ENCODE measurements around the gene VWCE.
A peak's percentile ranks its signal among the peaks of the same experiment; 100 is the strongest.
"Not testable (repeated sequence)": the region's sequence is repeated elsewhere in the genome, so short reads cannot be mapped to it uniquely, and the experiment has no call there.

VWCE gene

DNA sequence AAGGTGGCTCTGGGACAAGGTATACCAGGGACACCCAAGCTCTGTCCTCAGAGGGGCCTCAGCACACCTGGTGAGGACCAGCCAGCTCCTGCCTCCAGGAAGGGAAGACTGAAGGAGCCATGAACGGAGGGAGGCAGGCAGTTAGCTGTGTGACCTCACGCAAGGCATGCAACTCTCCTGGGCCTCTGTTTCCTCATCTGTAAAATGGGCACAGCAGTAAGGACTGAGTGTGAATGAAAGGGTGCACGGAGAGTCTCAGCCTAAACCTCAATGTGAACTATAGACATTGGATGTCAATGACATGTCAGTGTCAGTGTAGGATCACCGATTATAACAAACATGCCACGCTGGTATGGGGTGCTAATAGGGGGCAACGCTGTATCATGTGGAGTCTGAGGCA is 35.8 kb downstream of the VWCE start:
- H3K4me3 Mint-ChIP-seq = no peak overlapping the region

GRCh38 chr11:61258546-61258945 is 36.6 kb downstream of the VWCE start:
- no peak overlapping the region for H3K27ac Mint-ChIP-seq
- no peak overlapping the region for H3K4me3 Mint-ChIP-seq
- H3K27me3 Mint-ChIP-seq (ENCODE audit: low read depth) = no peaks in the 10 kb centered on the region
- TF ChIP-seq, protein P1, sequence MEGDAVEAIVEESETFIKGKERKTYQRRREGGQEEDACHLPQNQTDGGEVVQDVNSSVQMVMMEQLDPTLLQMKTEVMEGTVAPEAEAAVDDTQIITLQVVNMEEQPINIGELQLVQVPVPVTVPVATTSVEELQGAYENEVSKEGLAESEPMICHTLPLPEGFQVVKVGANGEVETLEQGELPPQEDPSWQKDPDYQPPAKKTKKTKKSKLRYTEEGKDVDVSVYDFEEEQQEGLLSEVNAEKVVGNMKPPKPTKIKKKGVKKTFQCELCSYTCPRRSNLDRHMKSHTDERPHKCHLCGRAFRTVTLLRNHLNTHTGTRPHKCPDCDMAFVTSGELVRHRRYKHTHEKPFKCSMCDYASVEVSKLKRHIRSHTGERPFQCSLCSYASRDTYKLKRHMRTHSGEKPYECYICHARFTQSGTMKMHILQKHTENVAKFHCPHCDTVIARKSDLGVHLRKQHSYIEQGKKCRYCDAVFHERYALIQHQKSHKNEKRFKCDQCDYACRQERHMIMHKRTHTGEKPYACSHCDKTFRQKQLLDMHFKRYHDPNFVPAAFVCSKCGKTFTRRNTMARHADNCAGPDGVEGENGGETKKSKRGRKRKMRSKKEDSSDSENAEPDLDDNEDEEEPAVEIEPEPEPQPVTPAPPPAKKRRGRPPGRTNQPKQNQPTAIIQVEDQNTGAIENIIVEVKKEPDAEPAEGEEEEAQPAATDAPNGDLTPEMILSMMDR (IDR thresholded peaks at IDR 0.05; ENCODE audit: unreplicated experiment in 3 of 3) = no peak
- peaks cover 4% of the 10 kb centered on the region for H3K36me3 Mint-ChIP-seq (ENCODE audit: low read depth)
- H3K9me3 Mint-ChIP-seq = no peaks in the 10 kb centered on the region
- no peaks in the 10 kb centered on the region for H3K4me1 Mint-ChIP-seq

More for the DNA sequence above, 35.8 kb downstream of the VWCE start:
- Mint-ChIP-seq H3K36me3 (ENCODE audit: low read depth) (peaks cover 6% of the 10 kb centered on the region), H3K4me1 (no peaks in the 10 kb centered on the region), H3K9me3 (no peaks in the 10 kb centered on the region), H3K27me3 (ENCODE audit: low read depth) (no peaks in the 10 kb centered on the region), H3K27ac (no peak overlapping the region)
- TF ChIP-seq, protein P1 (IDR thresholded peaks at IDR 0.05; ENCODE audit: unreplicated experiment in 3 of 3) = no peak

DNA sequence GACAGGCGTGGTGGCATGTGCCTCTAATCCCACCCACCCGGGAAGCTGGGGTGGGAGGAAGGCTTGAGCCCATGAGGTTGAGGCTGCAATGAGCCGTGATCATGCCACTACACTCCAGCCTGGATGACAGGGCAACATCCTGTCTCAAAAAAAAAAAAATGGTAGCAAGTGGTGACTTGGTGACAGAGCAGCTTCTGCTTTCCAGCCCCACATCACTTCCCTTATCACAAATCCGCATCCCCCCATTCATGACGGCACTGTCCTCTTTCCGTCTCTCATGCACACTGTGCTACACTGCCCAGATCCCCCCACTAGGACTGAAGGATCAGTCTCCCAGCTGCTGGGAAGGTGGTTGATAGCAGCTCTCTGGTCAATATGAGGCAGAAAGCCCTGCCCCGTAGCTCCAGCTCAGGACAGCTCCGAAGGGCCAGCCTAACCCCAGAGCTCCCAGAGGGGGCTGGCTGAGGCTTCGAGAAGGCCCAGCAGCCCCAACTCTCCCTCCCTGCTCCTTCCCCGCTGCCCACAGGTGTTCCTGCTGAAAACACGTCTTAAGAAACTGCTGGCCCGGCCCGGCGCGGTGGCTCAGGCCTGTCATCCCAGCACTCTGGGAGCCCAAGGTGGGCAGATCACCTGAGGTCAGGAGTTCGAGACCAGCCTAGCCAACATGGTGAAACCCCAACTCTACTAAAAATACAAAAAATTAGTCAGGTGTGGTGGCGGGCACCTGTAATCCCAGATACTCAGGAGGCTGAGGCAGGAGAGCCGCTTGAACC is 38.2 kb downstream of the VWCE start:
- H3K4me1 Mint-ChIP-seq = no peaks in the 10 kb centered on the region
- H3K4me3 Mint-ChIP-seq = no peak overlapping the region
- no peaks in the 10 kb centered on the region for H3K36me3 Mint-ChIP-seq (ENCODE audit: low read depth)
- no peaks in the 10 kb centered on the region for H3K27me3 Mint-ChIP-seq (ENCODE audit: low read depth)
- TF ChIP-seq, protein P1 (IDR thresholded peaks at IDR 0.05; ENCODE audit: unreplicated experiment in 3 of 3) = no peak
- H3K9me3 Mint-ChIP-seq = no peaks in the 10 kb centered on the region
- no peak overlapping the region for H3K27ac Mint-ChIP-seq

DNA sequence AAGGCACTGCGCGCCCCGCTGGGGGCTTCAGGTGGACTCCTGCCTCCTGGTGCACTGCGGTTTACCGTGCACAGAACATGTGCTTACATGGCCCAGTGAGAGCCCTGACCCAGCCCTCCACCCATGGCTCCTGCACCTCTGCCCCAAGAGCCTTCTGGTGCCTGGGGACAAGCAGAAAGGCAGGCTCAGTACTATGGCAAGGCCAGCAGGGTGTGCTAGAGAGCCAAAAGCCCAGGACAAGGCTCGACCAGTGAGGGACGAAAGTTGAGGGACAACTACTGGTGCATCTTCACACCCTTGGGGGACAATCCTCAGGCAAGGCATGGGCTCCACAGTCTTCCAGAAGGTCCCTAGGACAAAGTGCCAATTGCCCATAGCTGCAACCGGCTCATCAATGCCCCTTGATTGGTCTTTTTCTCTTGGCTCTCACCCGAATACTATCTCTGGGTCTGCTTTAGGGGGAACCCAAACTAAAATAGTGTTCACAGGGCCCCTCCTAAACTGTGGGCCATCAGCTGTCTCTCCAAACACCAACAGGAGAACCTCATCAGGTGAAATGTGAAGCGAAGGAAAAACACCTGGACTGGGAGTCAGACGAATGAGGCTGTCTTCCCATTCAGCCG is 40.6 kb downstream of the VWCE start:
- H3K9me3 Mint-ChIP-seq = no peaks in the 10 kb centered on the region
- H3K36me3 Mint-ChIP-seq (ENCODE audit: low read depth) = no peaks in the 10 kb centered on the region
- no peaks in the 10 kb centered on the region for H3K27me3 Mint-ChIP-seq (ENCODE audit: low read depth)
- H3K27ac Mint-ChIP-seq = no peak overlapping the region
- peaks cover 13% of the 10 kb centered on the region for H3K4me1 Mint-ChIP-seq
- no peak overlapping the region for H3K4me3 Mint-ChIP-seq
- TF ChIP-seq, protein P1 (IDR thresholded peaks at IDR 0.05; ENCODE audit: unreplicated experiment in 3 of 3) = peak; percentile 57 to 75 (median 68)

GRCh38 chr11:61252332-61252731 is 42.8 kb downstream of the VWCE start:
- not testable (repeated sequence) for H3K4me3 Mint-ChIP-seq; H3K27me3 Mint-ChIP-seq (ENCODE audit: low read depth); H3K27ac Mint-ChIP-seq; H3K36me3 Mint-ChIP-seq (ENCODE audit: low read depth); H3K9me3 Mint-ChIP-seq
- peaks cover 19% of the 10 kb centered on the region for H3K4me1 Mint-ChIP-seq

DNA sequence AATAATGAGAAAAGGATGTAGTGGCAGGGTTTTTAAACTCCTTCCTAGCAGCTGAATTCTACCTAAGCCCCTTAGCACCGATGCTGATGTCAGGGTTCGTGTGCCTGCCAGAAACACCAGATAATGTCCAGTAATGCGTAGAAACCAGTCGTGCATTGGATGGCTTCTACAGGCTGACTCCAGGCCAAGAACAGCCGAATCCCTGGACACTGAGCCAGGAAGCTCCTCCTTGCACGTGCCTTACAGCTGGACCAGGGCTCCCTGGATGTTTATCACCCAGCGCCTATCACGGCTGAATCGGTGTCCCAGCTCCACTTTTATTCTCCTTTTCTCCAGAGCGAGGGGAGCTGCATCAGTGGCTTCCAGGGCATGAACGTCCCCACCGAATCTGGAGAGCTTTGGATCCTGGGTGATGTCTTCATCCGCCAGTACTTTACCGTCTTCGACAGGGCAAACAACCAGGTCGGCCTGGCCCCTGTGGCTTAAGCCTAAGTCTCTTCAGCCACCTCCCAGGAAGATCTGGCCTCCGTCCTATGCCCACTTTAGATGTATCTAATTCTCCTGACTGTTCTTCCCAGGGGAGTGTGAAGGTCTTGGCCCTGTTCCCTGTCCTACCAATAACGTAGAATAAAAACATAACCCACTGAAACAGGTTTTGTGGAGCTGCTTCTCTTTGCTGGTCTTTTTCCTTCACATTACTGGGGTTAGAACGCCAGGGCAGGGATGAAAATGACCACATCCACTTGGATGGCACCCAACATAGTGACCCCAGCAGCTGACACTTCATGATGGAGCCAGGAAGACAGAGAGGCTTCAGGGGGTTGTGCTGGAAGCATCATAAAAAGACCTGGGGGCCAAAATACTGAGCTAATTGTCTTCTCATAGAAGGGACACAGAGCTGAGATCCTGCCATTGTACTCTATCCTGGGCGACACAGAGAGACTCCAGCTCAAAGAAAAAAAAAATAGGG is 44.0 kb downstream of the VWCE start:
- H3K4me3 Mint-ChIP-seq; H3K27me3 Mint-ChIP-seq (ENCODE audit: low read depth); H3K36me3 Mint-ChIP-seq (ENCODE audit: low read depth); H3K9me3 Mint-ChIP-seq; H3K27ac Mint-ChIP-seq: not testable (repeated sequence)
- H3K4me1 Mint-ChIP-seq = peaks cover 19% of the 10 kb centered on the region

GRCh38 chr11:61249201-61249600 is 45.9 kb downstream of the VWCE start:
- not testable (repeated sequence) for H3K9me3 Mint-ChIP-seq

DNA sequence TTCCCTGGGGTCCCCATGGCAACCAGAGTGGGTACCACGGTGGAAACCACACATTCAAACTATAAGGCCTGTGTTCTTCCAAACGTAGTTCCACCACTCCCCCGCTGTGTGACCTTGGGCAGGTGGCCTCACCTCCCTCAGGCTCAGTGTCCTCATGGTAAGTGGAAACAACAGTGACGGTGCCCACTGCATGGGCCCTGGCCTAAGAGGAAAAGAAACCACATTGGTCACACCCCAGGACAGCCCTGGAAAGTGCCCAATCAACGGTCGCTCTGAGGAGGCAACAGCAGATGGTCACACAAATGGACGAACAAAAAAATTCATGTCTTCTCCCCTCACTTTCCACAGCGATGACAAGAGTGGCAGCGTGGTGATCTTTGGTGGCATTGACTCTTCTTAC is 47.0 kb downstream of the VWCE start:
- H3K9me3 Mint-ChIP-seq; H3K27ac Mint-ChIP-seq; H3K27me3 Mint-ChIP-seq (ENCODE audit: low read depth); H3K36me3 Mint-ChIP-seq (ENCODE audit: low read depth); H3K4me3 Mint-ChIP-seq: not testable (repeated sequence)
- H3K4me1 Mint-ChIP-seq = peaks cover 19% of the 10 kb centered on the region

More at GRCh38 chr11:61249201-61249600, 45.9 kb downstream of the VWCE start:
- not testable (repeated sequence) for H3K36me3 Mint-ChIP-seq (ENCODE audit: low read depth); H3K4me3 Mint-ChIP-seq; H3K27me3 Mint-ChIP-seq (ENCODE audit: low read depth)
- Mint-ChIP-seq H3K27ac (peak overlapping the region in 1 of 3 experiments; percentile 60), H3K4me1 (peaks cover 19% of the 10 kb centered on the region)

DNA sequence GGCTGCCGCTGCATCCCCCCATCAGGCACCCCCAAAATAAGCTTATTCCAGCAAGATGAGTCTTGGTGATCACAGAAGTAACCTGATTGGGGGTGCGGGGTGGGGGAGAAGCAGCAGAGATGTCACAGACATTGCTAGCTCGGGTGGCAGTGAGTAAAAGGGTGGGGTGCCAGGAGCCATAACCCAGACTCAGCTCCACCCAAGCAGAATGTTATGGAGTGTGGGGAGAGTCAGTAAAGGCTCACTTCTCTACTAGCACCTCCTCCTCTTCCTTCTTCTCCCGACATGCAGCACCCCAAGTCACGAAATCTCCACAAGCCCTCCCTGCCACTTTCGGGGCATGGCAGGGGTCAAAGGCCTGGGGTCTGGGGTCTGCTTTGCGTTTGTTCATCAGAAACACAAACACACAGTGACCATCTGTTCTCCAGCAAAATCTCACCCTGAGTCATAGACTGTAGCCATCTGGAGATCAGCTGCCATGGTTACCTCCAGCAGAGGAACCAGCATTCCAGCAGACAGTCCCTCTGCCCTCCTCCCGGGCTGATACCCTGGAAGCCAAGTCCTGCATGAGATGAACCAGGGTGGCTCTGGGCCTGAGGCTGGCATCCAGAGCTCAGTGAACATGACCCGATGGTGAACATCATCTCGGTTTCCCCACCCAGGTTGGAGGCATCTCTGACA is 49.7 kb downstream of the VWCE start:
- not testable (repeated sequence) for H3K27ac Mint-ChIP-seq; H3K9me3 Mint-ChIP-seq; H3K36me3 Mint-ChIP-seq (ENCODE audit: low read depth); H3K4me3 Mint-ChIP-seq; H3K4me1 Mint-ChIP-seq; H3K27me3 Mint-ChIP-seq (ENCODE audit: low read depth)

Data from nephron (organoid).